ENCODE results near the gene COPS7B. TPM values are rescaled to one million over a fixed set of nuclear protein-coding genes. Genes with fewer than 3 reads are reported as not detected.

COPS7B gene
- total RNA-seq, 1 experiment from 2014 or later = 52.9 TPM

- H3K4me2 ChIP-seq = no peak overlapping the region
Observed at GRCh38 chr2:231764760-231765159, 21.5 kb upstream of the COPS7B start.

DNA sequence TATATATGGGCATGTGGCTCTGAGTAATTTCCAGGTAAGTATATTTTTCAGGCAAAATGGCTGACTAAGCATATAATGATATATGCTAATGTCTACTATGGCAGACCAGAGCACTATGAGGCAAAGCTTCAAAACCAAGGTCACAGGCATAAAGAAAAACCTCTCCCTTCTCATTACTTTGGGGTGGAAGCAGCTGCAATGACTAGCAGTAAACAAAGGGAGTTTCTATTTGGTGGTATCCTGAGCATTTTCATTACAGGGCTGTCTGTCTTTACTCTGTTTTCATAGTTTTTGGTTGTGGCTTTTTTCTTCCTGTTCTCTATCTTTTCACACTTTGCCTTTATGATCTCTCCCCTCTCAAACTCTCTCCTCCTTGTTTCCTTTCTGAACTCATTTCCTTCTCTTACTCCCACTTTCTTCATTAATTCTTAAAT, 20.7 kb upstream of the COPS7B start:
- H3K36me3 ChIP-seq (ENCODE audit: low read depth) = no peaks in the 10 kb centered on the region

More at GRCh38 chr2:231764760-231765159, 21.5 kb upstream of the COPS7B start:
- no TSS peak for BruUV-seq (replicated peaks)
- Histone ChIP-seq H3K4me1 (replicated peaks; ENCODE audit: insufficient read depth) (no peaks in the 10 kb centered on the region), H3K27ac (no peak overlapping the region), H3K79me2 (ENCODE audit: low read depth) (no peaks in the 10 kb centered on the region), H3K4me3 (no peak overlapping the region), H3K36me3 (ENCODE audit: low read depth) (no peaks in the 10 kb centered on the region), H3K9me2 (ENCODE audit: insufficient read depth) (no peaks in the 10 kb centered on the region), H4K20me1 (ENCODE audit: insufficient read depth) (no peaks in the 10 kb centered on the region), H3K9me3 (ENCODE audit: insufficient read depth, low read depth) (no peaks in the 10 kb centered on the region), H3K27me3 (ENCODE audit: insufficient read depth, low read depth) (no peaks in the 10 kb centered on the region), H3F3A (ENCODE audit: insufficient read depth, low read depth) (no peaks in the 10 kb centered on the region), H2AFZ (no peak overlapping the region)
- intact Hi-C loops (cut with micrococcal nuclease; ENCODE audit: unreplicated experiment) = no loop called here
- ChIA-PET CTCF (interaction anchor here (0.6 kb wide), 1 partner anchor 24 kb away, joined by 8 read pairs; no protein-coding TSS in a partner anchor), POLR2A (ENCODE audit: unreplicated experiment) (no interaction called here)
- no peak for DNase-seq
- TF ChIP-seq, protein P1, sequence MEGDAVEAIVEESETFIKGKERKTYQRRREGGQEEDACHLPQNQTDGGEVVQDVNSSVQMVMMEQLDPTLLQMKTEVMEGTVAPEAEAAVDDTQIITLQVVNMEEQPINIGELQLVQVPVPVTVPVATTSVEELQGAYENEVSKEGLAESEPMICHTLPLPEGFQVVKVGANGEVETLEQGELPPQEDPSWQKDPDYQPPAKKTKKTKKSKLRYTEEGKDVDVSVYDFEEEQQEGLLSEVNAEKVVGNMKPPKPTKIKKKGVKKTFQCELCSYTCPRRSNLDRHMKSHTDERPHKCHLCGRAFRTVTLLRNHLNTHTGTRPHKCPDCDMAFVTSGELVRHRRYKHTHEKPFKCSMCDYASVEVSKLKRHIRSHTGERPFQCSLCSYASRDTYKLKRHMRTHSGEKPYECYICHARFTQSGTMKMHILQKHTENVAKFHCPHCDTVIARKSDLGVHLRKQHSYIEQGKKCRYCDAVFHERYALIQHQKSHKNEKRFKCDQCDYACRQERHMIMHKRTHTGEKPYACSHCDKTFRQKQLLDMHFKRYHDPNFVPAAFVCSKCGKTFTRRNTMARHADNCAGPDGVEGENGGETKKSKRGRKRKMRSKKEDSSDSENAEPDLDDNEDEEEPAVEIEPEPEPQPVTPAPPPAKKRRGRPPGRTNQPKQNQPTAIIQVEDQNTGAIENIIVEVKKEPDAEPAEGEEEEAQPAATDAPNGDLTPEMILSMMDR (conservative IDR thresholded peaks at IDR 0.05) = no peak
- TF ChIP-seq EZH2 (IDR thresholded peaks at IDR 0.05; ENCODE audit: low read depth) = no peak

GRCh38 chr2:231769170-231770136, 16.8 kb upstream of the COPS7B start:
- intact Hi-C loops (cut with micrococcal nuclease; ENCODE audit: unreplicated experiment) = no loop called here
- Histone ChIP-seq H3K4me3 (no peak overlapping the region), H3K27me3 (ENCODE audit: insufficient read depth, low read depth) (no peaks in the 10 kb centered on the region), H3F3A (ENCODE audit: insufficient read depth, low read depth) (no peaks in the 10 kb centered on the region), H2AFZ (no peak overlapping the region), H3K27ac (no peak overlapping the region), H3K79me2 (ENCODE audit: low read depth) (no peaks in the 10 kb centered on the region), H3K36me3 (ENCODE audit: low read depth) (no peaks in the 10 kb centered on the region), H3K4me1 (replicated peaks; ENCODE audit: insufficient read depth) (no peaks in the 10 kb centered on the region), H3K9me3 (ENCODE audit: insufficient read depth, low read depth) (no peaks in the 10 kb centered on the region), H3K9me2 (ENCODE audit: insufficient read depth) (no peaks in the 10 kb centered on the region), H3K4me2 (no peak overlapping the region), H4K20me1 (ENCODE audit: insufficient read depth) (no peaks in the 10 kb centered on the region)
- TF ChIP-seq EZH2 (IDR thresholded peaks at IDR 0.05; ENCODE audit: low read depth) = no peak
- TF ChIP-seq, protein P1 (conservative IDR thresholded peaks at IDR 0.05) = no peak
- POLR2A ChIA-PET (ENCODE audit: unreplicated experiment) = no interaction called here
- BruUV-seq (replicated peaks) = no TSS peak
- CTCF ChIA-PET = no interaction called here
- no peak for DNase-seq

More for the DNA sequence above, 20.7 kb upstream of the COPS7B start:
- no peak for DNase-seq
- BruUV-seq (replicated peaks) = no TSS peak
- no peaks in the 10 kb centered on the region for H3F3A ChIP-seq (ENCODE audit: insufficient read depth, low read depth)
- H3K27ac ChIP-seq = no peak overlapping the region
- no peaks in the 10 kb centered on the region for H3K9me3 ChIP-seq (ENCODE audit: insufficient read depth, low read depth)
- no peak overlapping the region for H2AFZ ChIP-seq
- H3K4me1 ChIP-seq (replicated peaks; ENCODE audit: insufficient read depth) = no peaks in the 10 kb centered on the region
- CTCF ChIA-PET = interaction anchor here (0.6 kb wide), 1 partner anchor 24 kb away, joined by 8 read pairs; no protein-coding TSS in a partner anchor
- no peaks in the 10 kb centered on the region for H3K79me2 ChIP-seq (ENCODE audit: low read depth)
- intact Hi-C loops (cut with micrococcal nuclease; ENCODE audit: unreplicated experiment) = no loop called here
- POLR2A ChIA-PET (ENCODE audit: unreplicated experiment) = no interaction called here
- no peak for TF ChIP-seq EZH2 (IDR thresholded peaks at IDR 0.05; ENCODE audit: low read depth)
- TF ChIP-seq, protein P1 (conservative IDR thresholded peaks at IDR 0.05) = no peak
- H3K9me2 ChIP-seq (ENCODE audit: insufficient read depth) = no peaks in the 10 kb centered on the region
- no peaks in the 10 kb centered on the region for H3K27me3 ChIP-seq (ENCODE audit: insufficient read depth, low read depth)
- no peak overlapping the region for H3K4me3 ChIP-seq
- no peak overlapping the region for H3K4me2 ChIP-seq
- no peaks in the 10 kb centered on the region for H4K20me1 ChIP-seq (ENCODE audit: insufficient read depth)

Data from PC-9 (cell line).